Psoas muscle (tissue), 8 donors: ENCODE results near the gene PTPRK. TPM values are rescaled to one million over a fixed set of nuclear protein-coding genes. Genes with fewer than 3 reads are reported as not detected.

ENCODE experiments used
- ATAC-seq, 4 donors: fragments of 200-7000 bp; cut with Tn5 transposase; one replicate each; pipeline ENCODE4 v1.9.1; 2020; ENCODE audit warnings: moderate library complexity in 3 of 4, mild to moderate bottlenecking in 2 of 4
- DNase-seq, 2 donors: peaks; one replicate each; pipeline ENCODE4 v3.0.0-alpha.2; 2020
- H3K27ac ChIP-seq: fragments of 200-600 bp; one replicate; pipeline ENCODE4 v1.8.0; 2022
- H3K27me3 ChIP-seq, 3 donors: fragments of 200-600 bp in 1 of 3; one replicate each; pipeline versions ENCODE4 v1.6.1 to v1.8.0; 2013 to 2022; ENCODE audit warnings: low read length in 2 of 3, mild to moderate bottlenecking in 2 of 3, moderate library complexity in 1 of 3; ENCODE audit not compliant: insufficient read depth in 3 of 3
- H3K36me3 ChIP-seq, 2 donors: fragments of 200-600 bp in 1 of 2; one replicate each; pipeline versions ENCODE4 v1.6.1 to v1.8.0; 2013 to 2022; ENCODE audit warnings: low read depth in 1 of 2, mild to moderate bottlenecking in 1 of 2, moderate library complexity in 1 of 2; ENCODE audit not compliant: insufficient read depth in 1 of 2
- H3K4me1 ChIP-seq: fragments of 200-600 bp; one replicate; pipeline ENCODE4 v1.8.0; 2022
- H3K4me3 ChIP-seq: fragments of 200-600 bp; one replicate; pipeline ENCODE4 v1.8.0; 2022; ENCODE audit warnings: mild to moderate bottlenecking
- H3K9me3 ChIP-seq: fragments of 200-600 bp; one replicate; pipeline ENCODE4 v1.8.0; 2022
- CTCF ChIP-seq: fragments of 200-600 bp; IDR thresholded peaks from one replicate; pipeline ENCODE4 v1.8.0; 2022; ENCODE audit warnings: antibody characterized with exemption
- WGBS, 3 donors: extraction: QIAGEN DNeasy Blood & Tissue Kit; methylation state at CpG; one replicate each; pipeline versions ENCODE4 v1.1.6 to v1.1.7; 2013; 5-methylcytosine and 5-hydroxymethylcytosine counted together
- intact Hi-C, 2 donors: fragments of 100-400 bp; cut with DNase I; formaldehyde crosslinking; loops; one replicate each; pipeline versions ENCODE4 v1.11.0 to v1.14.2; 2022
- polyA plus RNA-seq, 3 donors: library from polyadenylated mRNA; stranded (reverse); fragments of 200-250 nt; gene quantifications; one replicate each; pipeline ENCODE4 v1.2.3, GENCODE V29; 2013
- total RNA-seq, 4 donors: library from RNA; stranded (reverse); fragmentation: NEBNext Ultra II Directional in 2 of 4; extraction: Animal tissue kit (Norgen Biotek cat#: 25700) in 2 of 4; gene quantifications; one replicate each; pipeline versions ENCODE4 v1.2.1 to v1.2.4, GENCODE V29; 2021 to 2023
- donor health status: healthy with polysubstance abuse.
- donor health status: DM: no; HTN: no; CAD: no; lungs with moderate emphysema.
- donor health status: Bipolar disorder and iron deficiency.
- donor health status: healthy.
- donor health status: DM: yes; HTN: yes; CAD: no.
- donor health status: DM: no; HTN: no; CAD: no.
- donor health status: DM: no; HTN: no; CAD: no.
- donor health status: DM: yes; HTN: yes; CAD: no.

The PTPRK gene
- total and polyA plus RNA-seq, 7 donors, result 3.2 to 10.6 (median 9.1) TPM

- intact Hi-C loops, result no loop called here
- Histone ChIP-seq H3K27me3 (no peaks in the 10 kb centered on the region), H3K4me1 (no peaks in the 10 kb centered on the region), H3K36me3 (no peaks in the 10 kb centered on the region), H3K9me3 (no peaks in the 10 kb centered on the region), H3K27ac (no peak overlapping the region), H3K4me3 (no peak overlapping the region)
- 64 to 66% (median 64%) methylated on average over 1 of the region's 1 CpG for WGBS, 3 donors
- no peak for TF ChIP-seq CTCF
- ATAC-seq, result no peak
- DNase-seq, result no peak
Observed at GRCh38 chr6:128284128-128284527, 236.3 kb downstream of the PTPRK start.

- H3K4me3 ChIP-seq, result no peak overlapping the region
- 69 to 79% (median 70%) methylated on average over 2 of the region's 2 CpGs for WGBS, 3 donors
- intact Hi-C loops, result no loop called here
- no peaks in the 10 kb centered on the region for H3K4me1 ChIP-seq
- no peaks in the 10 kb centered on the region for H3K9me3 ChIP-seq
- no peak for DNase-seq
- no peaks in the 10 kb centered on the region for H3K36me3 ChIP-seq
- TF ChIP-seq CTCF, result no peak
- no peaks in the 10 kb centered on the region for H3K27me3 ChIP-seq
- no peak for ATAC-seq
- no peak overlapping the region for H3K27ac ChIP-seq
Observed at GRCh38 chr6:128282961-128283360, 237.4 kb downstream of the PTPRK start.

GRCh38 chr6:128280960-128281359 is 239.4 kb downstream of the PTPRK start:
- no peaks in the 10 kb centered on the region for H3K27me3 ChIP-seq
- H3K36me3 ChIP-seq, result no peaks in the 10 kb centered on the region
- H3K4me3 ChIP-seq, result no peak overlapping the region
- no peaks in the 10 kb centered on the region for H3K9me3 ChIP-seq
- TF ChIP-seq CTCF, result no peak
- H3K27ac ChIP-seq, result no peak overlapping the region
- intact Hi-C loops, result no loop called here
- H3K4me1 ChIP-seq, result no peaks in the 10 kb centered on the region
- ATAC-seq (no peak), DNase-seq (no peak)
- WGBS, 3 donors, result 92 to 98% (median 96%) methylated on average over 2 of the region's 2 CpGs

GRCh38 chr6:128280066-128280465 is 240.3 kb downstream of the PTPRK start:
- H3K27ac ChIP-seq, result no peak overlapping the region
- WGBS, 3 donors, result 96 to 100% (median 97%) methylated on average over 1 of the region's 1 CpG
- no peak for TF ChIP-seq CTCF
- intact Hi-C loops, result no loop called here
- H3K4me1 ChIP-seq, result no peaks in the 10 kb centered on the region
- DNase-seq, result no peak
- H3K36me3 ChIP-seq, result no peaks in the 10 kb centered on the region
- no peak for ATAC-seq
- H3K4me3 ChIP-seq, result no peak overlapping the region
- H3K9me3 ChIP-seq, result no peaks in the 10 kb centered on the region
- H3K27me3 ChIP-seq, result no peaks in the 10 kb centered on the region

GRCh38 chr6:128278836-128279235 is 241.6 kb downstream of the PTPRK start:
- H3K4me1 ChIP-seq, result no peaks in the 10 kb centered on the region
- no peak for DNase-seq
- no peak for ATAC-seq
- no peaks in the 10 kb centered on the region for H3K36me3 ChIP-seq
- H3K9me3 ChIP-seq, result no peaks in the 10 kb centered on the region
- H3K27me3 ChIP-seq, result no peaks in the 10 kb centered on the region
- intact Hi-C loops, result no loop called here
- no peak overlapping the region for H3K4me3 ChIP-seq
- no peak overlapping the region for H3K27ac ChIP-seq
- no peak for TF ChIP-seq CTCF
- 86 to 95% (median 90%) methylated on average over 1 of the region's 1 CpG for WGBS, 3 donors
